Epithelial cell of esophagus (primary cell): ENCODE measurements around the gene RARS2.

Experiments
- DNase-seq: peaks from one replicate; pipeline ENCODE4 v3.0.0; 2010; ENCODE audit warnings: low read depth
- H3K4me3 ChIP-seq: 2 replicates; pipeline ENCODE4 v1.5.1; 2011; ENCODE audit warnings: mild to moderate bottlenecking, low read length, control low read depth
- TF ChIP-seq, protein P1 (sequence below): IDR thresholded peaks from 2 replicates; pipeline ENCODE4 v1.5.1; 2011; ENCODE audit warnings: low read depth, mild to moderate bottlenecking, low read length, control low read depth, inconsistent platforms; ENCODE audit not compliant: insufficient read depth; ENCODE audit errors: missing control alignments

Gene RARS2, protein sequence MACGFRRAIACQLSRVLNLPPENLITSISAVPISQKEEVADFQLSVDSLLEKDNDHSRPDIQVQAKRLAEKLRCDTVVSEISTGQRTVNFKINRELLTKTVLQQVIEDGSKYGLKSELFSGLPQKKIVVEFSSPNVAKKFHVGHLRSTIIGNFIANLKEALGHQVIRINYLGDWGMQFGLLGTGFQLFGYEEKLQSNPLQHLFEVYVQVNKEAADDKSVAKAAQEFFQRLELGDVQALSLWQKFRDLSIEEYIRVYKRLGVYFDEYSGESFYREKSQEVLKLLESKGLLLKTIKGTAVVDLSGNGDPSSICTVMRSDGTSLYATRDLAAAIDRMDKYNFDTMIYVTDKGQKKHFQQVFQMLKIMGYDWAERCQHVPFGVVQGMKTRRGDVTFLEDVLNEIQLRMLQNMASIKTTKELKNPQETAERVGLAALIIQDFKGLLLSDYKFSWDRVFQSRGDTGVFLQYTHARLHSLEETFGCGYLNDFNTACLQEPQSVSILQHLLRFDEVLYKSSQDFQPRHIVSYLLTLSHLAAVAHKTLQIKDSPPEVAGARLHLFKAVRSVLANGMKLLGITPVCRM

DNA sequence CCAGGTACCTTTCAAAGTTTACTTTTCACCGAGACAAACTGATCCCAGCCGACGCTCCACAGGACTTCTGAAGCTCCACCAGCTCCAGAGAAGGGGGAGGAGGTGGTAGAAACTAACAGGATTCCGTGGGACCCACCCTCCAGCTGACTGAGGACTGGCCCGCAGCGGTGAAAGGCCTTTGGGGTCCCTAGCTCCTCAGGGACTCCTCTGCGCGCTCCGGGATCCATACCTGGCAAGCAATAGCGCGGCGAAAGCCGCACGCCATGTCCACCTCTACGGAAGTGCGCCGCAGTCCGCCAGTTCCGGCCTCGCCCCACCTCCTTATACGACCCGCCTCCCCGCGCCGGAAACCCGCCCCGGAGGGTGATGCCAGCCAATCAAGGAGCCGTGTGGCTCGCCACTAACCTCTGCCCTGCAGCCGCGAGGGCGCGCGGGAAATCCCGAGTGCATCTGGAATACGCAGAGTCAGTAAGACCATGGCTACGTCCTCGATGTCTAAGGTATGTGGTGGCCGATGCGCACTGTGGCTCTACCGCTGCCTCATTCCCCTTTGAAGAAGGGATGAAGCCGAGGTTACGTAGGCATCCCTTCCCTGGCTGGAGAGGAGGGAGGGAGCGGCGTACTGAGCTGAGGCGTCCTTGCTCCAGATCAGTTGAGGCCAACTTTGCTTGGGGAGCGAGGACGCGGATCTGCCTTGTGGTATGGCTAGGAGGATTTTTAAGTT, at the start of gene RARS2, which contains the start of gene ORC3:
RARS2 (minus strand) TSS at position 295 of the 724 bp plus-strand sequence; CDS start at position 265, 30 bp downstream.
ORC3 (plus strand) TSS at position 443 of the 724 bp plus-strand sequence; CDS start at position 477, 34 bp downstream.
- TF ChIP-seq, protein P1, sequence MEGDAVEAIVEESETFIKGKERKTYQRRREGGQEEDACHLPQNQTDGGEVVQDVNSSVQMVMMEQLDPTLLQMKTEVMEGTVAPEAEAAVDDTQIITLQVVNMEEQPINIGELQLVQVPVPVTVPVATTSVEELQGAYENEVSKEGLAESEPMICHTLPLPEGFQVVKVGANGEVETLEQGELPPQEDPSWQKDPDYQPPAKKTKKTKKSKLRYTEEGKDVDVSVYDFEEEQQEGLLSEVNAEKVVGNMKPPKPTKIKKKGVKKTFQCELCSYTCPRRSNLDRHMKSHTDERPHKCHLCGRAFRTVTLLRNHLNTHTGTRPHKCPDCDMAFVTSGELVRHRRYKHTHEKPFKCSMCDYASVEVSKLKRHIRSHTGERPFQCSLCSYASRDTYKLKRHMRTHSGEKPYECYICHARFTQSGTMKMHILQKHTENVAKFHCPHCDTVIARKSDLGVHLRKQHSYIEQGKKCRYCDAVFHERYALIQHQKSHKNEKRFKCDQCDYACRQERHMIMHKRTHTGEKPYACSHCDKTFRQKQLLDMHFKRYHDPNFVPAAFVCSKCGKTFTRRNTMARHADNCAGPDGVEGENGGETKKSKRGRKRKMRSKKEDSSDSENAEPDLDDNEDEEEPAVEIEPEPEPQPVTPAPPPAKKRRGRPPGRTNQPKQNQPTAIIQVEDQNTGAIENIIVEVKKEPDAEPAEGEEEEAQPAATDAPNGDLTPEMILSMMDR = no peak
- peak; percentile 97 for DNase-seq
- peak within 1 kb of the TSS; percentile 95 for H3K4me3 ChIP-seq

DNA sequence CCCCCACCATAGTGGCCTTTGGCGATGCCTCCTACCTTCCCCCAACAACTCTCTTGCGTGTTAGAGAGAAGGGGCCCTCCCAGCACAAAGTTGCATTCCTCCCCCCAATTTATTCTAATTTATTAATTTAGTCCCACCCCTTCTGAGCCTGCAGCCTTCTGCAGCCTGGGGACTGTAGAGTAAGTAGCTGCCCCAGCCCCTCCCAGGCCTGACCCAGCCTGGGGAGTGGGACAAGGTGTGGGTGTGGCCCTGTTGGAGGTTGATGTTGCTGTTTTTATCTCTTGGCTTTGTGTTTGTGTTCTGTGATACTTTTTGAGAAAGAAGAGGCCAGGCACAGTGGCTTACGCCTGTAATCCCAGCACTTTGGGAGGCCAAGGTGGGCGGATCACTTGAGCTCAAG, 49.6 kb upstream of the RARS2 start:
- DNase-seq = no peak
- TF ChIP-seq, protein P1 = no peak
- H3K4me3 ChIP-seq = no peak overlapping the region

DNA sequence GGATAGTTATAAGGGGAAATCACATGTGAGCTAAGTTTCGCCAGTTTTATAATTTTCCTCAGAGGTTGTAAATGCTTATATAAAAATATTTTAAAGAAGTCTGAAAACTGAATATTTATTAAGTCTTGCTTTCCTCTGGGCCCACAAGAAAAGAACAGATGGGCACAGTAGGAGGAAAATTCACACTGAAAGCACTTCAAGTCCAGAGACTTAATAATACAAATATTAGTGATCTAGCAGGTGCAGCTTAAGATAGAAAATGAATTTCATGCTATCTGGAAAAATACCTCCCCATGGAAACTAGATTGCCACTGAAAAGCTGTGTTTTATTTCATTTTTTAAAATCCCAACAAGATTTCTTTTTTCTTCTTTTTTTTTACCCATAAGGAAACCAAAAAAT, 47.3 kb upstream of the RARS2 start:
- DNase-seq = no peak
- no peak overlapping the region for H3K4me3 ChIP-seq
- TF ChIP-seq, protein P1 = no peak

DNA sequence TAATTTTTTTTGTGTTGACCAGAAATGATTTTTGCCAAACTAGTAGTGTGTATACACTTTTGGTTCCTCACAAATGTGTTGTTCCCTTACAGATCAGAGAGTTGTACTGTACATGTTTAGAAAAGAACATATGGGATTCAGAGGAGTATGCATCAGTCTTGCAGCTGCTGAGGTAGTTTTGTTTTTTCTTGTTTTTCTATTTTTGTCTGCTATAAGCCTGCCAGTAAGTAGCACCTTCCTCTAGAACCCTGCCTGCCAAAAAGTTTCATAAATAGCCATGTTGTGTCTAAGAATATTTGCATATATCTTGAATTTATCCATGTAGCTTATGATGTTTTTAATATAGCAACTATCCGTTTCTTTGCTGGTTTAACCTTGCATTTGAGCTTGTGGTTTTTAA, 46.5 kb upstream of the RARS2 start:
- TF ChIP-seq, protein P1 = no peak
- H3K4me3 ChIP-seq = no peak overlapping the region
- DNase-seq = no peak

DNA sequence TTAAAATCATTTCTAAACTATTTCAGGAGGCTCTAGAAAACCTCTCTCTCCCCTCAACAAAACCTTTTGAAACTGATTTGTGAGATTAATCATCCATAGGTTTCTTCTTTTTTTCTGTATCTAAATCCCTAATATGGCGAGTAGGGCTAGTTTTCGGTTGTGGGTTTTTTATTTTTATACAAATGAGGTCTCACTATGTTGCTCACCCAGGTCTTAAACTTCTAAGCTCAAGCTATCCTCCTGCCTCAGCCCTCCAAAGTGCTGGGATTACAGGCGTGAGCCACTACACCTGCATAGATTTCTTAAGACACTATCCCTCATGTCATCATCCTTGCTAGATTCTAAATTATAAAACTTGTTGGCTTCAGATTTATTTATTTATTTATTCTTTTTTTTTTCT, 44.1 kb upstream of the RARS2 start:
- no peak for DNase-seq
- no peak overlapping the region for H3K4me3 ChIP-seq

DNA sequence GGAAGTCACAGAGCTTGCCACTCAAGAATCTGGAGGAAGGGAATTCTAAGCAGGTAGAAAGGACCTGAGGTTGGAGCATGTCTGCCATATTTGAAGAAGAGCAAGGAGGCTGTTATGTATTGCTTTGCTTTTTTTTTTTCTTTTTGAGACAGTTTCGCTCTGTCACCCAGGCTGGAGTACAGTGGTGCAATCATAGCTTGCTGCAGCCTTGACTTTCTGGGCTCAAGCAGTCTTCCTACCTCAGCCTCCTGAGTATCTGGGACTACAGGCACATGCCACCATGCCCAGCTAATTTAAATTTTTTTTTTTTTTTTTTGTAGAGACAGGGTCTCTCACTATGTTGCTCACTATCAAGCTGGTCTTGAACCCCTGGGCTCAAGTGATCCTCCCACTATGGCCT, 41.0 kb upstream of the RARS2 start:
- TF ChIP-seq, protein P1 = no peak
- H3K4me3 ChIP-seq = no peak overlapping the region
- no peak for DNase-seq

More for the DNA sequence above, 44.1 kb upstream of the RARS2 start:
- TF ChIP-seq, protein P1 = no peak
